ENCODE data around the gene NRG2. TPM values are rescaled to one million over a fixed set of nuclear protein-coding genes. Genes with fewer than 3 reads are reported as not detected.

The NRG2 gene
- total RNA-seq, 2 donors from 2014 or later, result 5.6 to 6.5 TPM

- Histone ChIP-seq H3K9me3 (no peaks in the 10 kb centered on the region), H3K4me1 (no peaks in the 10 kb centered on the region), H3K4me3 (no peak overlapping the region), H3K27me3 (no peaks in the 10 kb centered on the region), H3K27ac (no peak overlapping the region), H3K36me3 (replicated peaks in 1 of 2; ENCODE audit: insufficient read depth in 1 of 2, low read depth in 2 of 2) (no peaks in the 10 kb centered on the region)
- WGBS, 2 donors, result 80% methylated on average over 2 to 9 of the region's 9 CpGs
- ATAC-seq (no peak), DNase-seq (peak; percentile 17 to 30 (median 28))
- no peak for TF ChIP-seq POLR2A (IDR thresholded peaks at IDR 0.05)
- no peak for TF ChIP-seq CTCF (IDR thresholded peaks at IDR 0.05)
- intact Hi-C loops (cut with DNase I), result no loop called here
Observed at GRCh38 chr5:139863361-139863760, 179.7 kb downstream of the NRG2 start.

- Histone ChIP-seq H3K4me3 (no peak overlapping the region), H3K27ac (no peak overlapping the region), H3K4me1 (no peaks in the 10 kb centered on the region), H3K27me3 (no peaks in the 10 kb centered on the region), H3K9me3 (no peaks in the 10 kb centered on the region), H3K36me3 (replicated peaks in 1 of 2; ENCODE audit: insufficient read depth in 1 of 2, low read depth in 2 of 2) (no peaks in the 10 kb centered on the region)
- WGBS, 2 donors, result 88 to 89% methylated on average over 2 of the region's 2 CpGs
- ATAC-seq (no peak), DNase-seq (no peak)
- TF ChIP-seq CTCF (IDR thresholded peaks at IDR 0.05) (no peak), POLR2A (IDR thresholded peaks at IDR 0.05) (no peak)
- intact Hi-C loops (cut with DNase I), result no loop called here
Observed at GRCh38 chr5:139862803-139863202, 180.3 kb downstream of the NRG2 start.

GRCh38 chr5:139862313-139862712, 180.8 kb downstream of the NRG2 start:
- TF ChIP-seq POLR2A (IDR thresholded peaks at IDR 0.05) (no peak), CTCF (IDR thresholded peaks at IDR 0.05) (no peak)
- ATAC-seq (no peak), DNase-seq (no peak)
- WGBS, 2 donors, result 80 to 94% methylated on average over 1 to 2 of the region's 2 CpGs
- no peak overlapping the region for H3K4me3 ChIP-seq
- no peaks in the 10 kb centered on the region for H3K4me1 ChIP-seq
- H3K27ac ChIP-seq, result no peak overlapping the region
- intact Hi-C loops (cut with DNase I), result no loop called here
- H3K36me3 ChIP-seq (replicated peaks in 1 of 2; ENCODE audit: insufficient read depth in 1 of 2, low read depth in 2 of 2), result no peaks in the 10 kb centered on the region
- no peaks in the 10 kb centered on the region for H3K9me3 ChIP-seq
- H3K27me3 ChIP-seq, result no peaks in the 10 kb centered on the region

GRCh38 chr5:139861889-139862207, 181.3 kb downstream of the NRG2 start:
- Histone ChIP-seq H3K4me3 (no peak overlapping the region), H3K9me3 (no peaks in the 10 kb centered on the region), H3K27me3 (no peaks in the 10 kb centered on the region), H3K4me1 (no peaks in the 10 kb centered on the region), H3K36me3 (replicated peaks in 1 of 2; ENCODE audit: insufficient read depth in 1 of 2, low read depth in 2 of 2) (no peaks in the 10 kb centered on the region), H3K27ac (no peak overlapping the region)
- intact Hi-C loops (cut with DNase I), result no loop called here
- 82 to 86% methylated on average over 4 of the region's 4 CpGs for WGBS, 2 donors
- no peak for ATAC-seq
- TF ChIP-seq CTCF (IDR thresholded peaks at IDR 0.05) (no peak), POLR2A (IDR thresholded peaks at IDR 0.05) (no peak)
- DNase-seq, result no peak

GRCh38 chr5:139861021-139861888, 181.8 kb downstream of the NRG2 start:
- no peak for ATAC-seq
- TF ChIP-seq POLR2A (IDR thresholded peaks at IDR 0.05), result no peak
- no peak for TF ChIP-seq CTCF (IDR thresholded peaks at IDR 0.05)
- Histone ChIP-seq H3K27me3 (no peaks in the 10 kb centered on the region), H3K4me3 (no peak overlapping the region), H3K36me3 (replicated peaks in 1 of 2; ENCODE audit: insufficient read depth in 1 of 2, low read depth in 2 of 2) (no peaks in the 10 kb centered on the region), H3K4me1 (no peaks in the 10 kb centered on the region), H3K9me3 (no peaks in the 10 kb centered on the region), H3K27ac (no peak overlapping the region)
- WGBS, 2 donors, result 81 to 88% methylated on average over 5 to 15 of the region's 15 CpGs
- intact Hi-C loops (cut with DNase I), result no loop called here
- no peak for DNase-seq

Measured in body of pancreas (tissue), 4 donors.